Left renal pelvis (tissue), 4 donors: ENCODE data around the gene KLHL30. TPM values are rescaled to one million over a fixed set of nuclear protein-coding genes. Genes with fewer than 3 reads are reported as not detected.

Source experiments
- DNase-seq, 4 donors: peaks; one replicate each; pipeline ENCODE4 v3.0.0-alpha.2; 2013; ENCODE audit warnings: low read depth in 4 of 4, low spot score in 3 of 4
- polyA plus RNA-seq, 4 donors: library from polyadenylated mRNA; unstranded; fragments of 120-200 nt; gene quantifications; one replicate each; pipeline ENCODE4 v1.2.1, GENCODE V29; 2013; ENCODE audit not compliant: insufficient read length in 4 of 4

KLHL30 gene
- polyA plus RNA-seq, 4 donors: 0.10 to 0.50 (median 0.31) TPM

GRCh38 chr2:238117199-238118154 is 21.0 kb upstream of the KLHL30 start:
- DNase-seq: no peak

- DNase-seq: no peak
These were observed 18.6 kb upstream of the KLHL30 start for GRCh38 chr2:238119756-238120462.

GRCh38 chr2:238120463-238121298 is 17.8 kb upstream of the KLHL30 start:
- no peak for DNase-seq

GRCh38 chr2:238121511-238122286 is 16.8 kb upstream of the KLHL30 start:
- no peak for DNase-seq

GRCh38 chr2:238122287-238123217 is 15.9 kb upstream of the KLHL30 start:
- no peak for DNase-seq

- no peak for DNase-seq
These were observed 15.1 kb upstream of the KLHL30 start for GRCh38 chr2:238123218-238123971.

GRCh38 chr2:238123991-238124470 is 14.4 kb upstream of the KLHL30 start:
- DNase-seq: no peak

GRCh38 chr2:238124488-238125126 is 13.9 kb upstream of the KLHL30 start:
- no peak for DNase-seq

- DNase-seq: no peak
These were observed 13.2 kb upstream of the KLHL30 start for GRCh38 chr2:238125127-238125885.

- DNase-seq: no peak
These were observed 12.1 kb upstream of the KLHL30 start for GRCh38 chr2:238126338-238126737.

GRCh38 chr2:238126775-238127164 is 11.7 kb upstream of the KLHL30 start:
- no peak for DNase-seq

GRCh38 chr2:238127165-238128060 is 11.1 kb upstream of the KLHL30 start:
- peak in 1 of 4 donors; percentile 35 for DNase-seq

GRCh38 chr2:238128061-238128440 is 10.4 kb upstream of the KLHL30 start:
- no peak for DNase-seq

- no peak for DNase-seq
These were observed 9.9 kb upstream of the KLHL30 start for GRCh38 chr2:238128534-238129001.

GRCh38 chr2:238129166-238130010 is 9.1 kb upstream of the KLHL30 start:
- no peak for DNase-seq
